NCI-H146 treated with DMSO at 0.1 percent for 48 hours (cell line): ENCODE measurements around the gene LRRC74B.
"Not testable (repeated sequence)": the region's sequence is repeated elsewhere in the genome, so short reads cannot be mapped to it uniquely, and the experiment has no call there.

Experiments used
- DNase-seq: peaks from one replicate; lab custom pipeline; 2025; ENCODE audit not compliant: unreplicated experiment; lab: John Stamatoyannopoulos, UW

The LRRC74B gene

DNA sequence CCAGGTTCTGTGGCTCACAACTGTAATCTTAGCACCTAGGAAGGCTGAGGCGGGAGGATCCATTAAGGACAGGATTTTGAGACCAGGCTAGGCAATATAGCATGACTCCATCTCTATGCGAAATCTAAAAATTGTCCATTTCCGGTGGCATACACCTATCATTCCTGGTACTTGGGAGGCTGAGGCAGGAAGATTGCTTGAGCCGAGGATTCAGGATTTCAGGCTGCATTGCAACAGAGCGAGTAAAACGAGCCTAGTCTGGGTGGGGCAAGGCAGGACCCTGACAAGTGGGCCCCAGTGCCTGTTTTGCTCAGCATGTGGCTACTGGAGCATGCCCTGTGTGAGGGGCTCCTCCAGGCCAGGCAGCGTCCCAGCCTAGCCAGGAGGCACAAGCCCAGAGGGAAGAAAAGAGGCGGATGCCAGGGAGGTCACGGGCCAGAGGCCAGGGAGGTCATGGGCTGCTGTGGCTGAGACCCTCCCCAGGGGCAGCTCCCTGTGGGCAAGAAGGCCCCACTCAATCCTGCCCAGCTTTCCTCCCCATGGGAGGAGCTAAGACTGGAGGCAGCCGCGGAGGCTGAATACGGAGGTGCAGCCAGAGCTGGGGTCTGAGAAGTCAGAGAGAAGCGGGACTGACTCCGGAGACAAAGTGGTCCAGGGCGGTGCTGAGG lies 8.4 kb downstream of the LRRC74B start:
- no peak for DNase-seq

DNA sequence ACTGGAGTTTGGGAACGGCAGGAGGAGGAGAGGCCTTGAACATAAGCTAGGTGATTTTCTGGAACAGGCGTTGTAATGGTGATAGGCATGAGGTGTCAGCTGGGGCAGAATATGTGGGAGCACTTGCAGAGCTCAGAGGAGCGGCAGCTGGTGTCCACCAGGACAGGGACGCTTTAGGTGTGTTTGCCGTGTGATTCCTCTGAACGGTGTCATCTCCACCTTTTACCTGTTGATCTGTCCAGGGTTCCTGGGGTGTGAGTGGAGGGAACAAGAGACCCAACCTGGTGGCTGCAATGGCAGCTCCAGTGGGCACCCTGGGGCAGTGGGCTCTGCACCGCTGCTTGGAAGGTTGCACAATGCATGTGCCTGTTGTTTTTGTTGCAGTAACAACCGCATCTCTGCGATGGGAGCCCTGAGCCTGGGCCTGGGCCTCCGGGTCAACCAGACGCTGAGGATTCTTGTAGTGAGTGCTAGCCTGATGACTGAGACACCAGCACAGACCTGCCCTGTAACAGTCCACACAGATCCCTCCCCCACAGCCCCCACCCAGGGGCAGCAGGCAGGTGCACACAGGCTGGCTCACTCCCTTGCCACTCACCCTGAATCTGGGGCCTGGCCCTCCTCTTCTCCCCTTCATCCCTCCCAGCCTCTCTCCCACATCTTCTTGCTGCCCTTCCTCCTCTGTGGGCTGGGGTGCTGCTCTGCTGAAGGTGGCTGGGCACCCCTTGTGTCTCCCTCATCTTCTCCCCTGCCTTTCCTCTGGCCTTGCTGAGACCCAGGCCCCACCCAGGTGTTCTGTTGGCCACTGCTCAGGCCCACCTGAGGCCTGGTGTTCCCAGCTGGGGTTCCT lies 9.2 kb downstream of the LRRC74B start:
- no peak for DNase-seq

DNA sequence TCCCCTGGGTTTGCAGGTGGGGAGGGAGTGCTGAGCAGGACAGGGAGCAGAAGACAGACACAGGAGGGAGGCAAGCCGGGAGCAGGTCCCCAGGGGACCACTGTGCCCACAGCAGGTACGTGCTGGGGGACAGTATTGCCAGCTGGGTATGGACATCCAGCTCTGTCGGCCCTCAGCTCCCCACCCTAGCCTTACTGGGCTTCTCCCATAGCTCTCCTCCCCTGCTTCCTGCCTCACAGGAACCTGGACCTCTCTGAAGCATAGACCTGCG lies 9.8 kb downstream of the LRRC74B start:
- no peak for DNase-seq

DNA sequence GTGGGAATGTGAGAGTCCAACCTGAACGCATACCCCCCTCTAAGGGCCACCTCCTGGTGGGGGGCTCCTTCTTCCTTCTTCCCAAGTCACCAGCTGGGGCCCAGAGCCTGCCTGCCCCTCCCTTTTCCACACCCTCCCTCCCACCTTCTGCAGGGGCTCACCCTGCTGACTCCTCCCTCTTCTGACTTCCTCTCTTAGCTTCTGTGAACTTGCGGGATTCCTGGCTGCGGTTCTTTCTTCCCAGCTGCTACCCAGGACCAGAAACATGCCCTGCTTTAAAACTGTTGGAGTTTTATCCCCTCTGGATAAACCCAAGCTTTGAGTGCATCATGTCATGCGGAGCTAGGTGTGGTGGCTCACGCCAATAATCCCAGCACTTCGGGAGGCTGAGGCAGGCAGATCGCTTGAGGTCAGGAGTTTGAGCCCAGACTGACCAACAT lies 10.2 kb downstream of the LRRC74B start:
- no peak for DNase-seq

DNA sequence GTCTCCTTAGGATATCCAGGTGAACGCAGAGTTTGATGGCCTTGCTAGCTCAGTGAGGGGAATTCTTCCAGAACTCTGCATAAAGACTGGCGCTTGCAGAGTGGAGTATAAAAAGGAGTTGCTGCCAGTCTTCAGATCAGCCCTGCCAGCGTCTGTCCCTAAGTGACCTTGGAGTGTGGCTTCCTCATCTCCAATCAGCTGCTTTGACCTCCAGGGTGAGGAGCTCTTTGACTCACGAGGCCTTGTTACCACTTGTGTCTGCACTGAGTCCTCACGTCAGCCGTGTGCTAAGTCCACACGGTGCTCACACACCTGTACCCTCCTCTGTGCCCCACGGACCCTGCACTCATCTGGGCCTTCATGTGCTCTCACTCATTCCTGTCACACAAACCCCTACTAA lies 14.6 kb downstream of the LRRC74B start:
- not testable (repeated sequence) for DNase-seq

DNA sequence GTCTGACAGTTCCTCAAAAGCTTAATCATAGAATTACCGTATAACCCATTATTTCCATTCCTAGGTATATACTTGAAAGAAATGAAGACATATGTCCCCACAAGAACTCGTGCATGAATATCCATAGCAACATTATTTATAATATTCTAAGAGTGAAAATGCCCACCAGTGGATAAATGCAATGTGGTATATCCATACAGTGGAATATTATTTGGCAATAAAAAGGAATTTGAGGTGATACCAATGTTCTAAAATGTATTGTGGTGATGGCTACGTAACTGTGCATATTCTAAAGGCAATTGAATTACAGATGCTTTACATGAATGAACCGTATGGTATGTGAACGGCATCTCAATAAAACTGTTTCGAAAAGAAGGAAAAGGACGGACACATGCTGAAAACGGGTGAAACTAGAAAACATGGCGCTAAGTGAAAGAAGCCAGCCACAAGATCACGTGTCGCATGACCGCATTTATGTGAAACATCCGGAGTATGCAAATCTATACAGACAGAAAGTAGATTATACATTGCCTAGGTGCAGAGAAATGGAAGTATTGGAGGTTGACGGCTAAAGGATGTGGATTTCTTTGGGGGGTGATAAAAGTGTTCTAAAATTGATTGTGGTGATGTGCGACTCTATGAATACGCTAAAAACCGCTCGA lies 16.0 kb downstream of the LRRC74B start:
- DNase-seq = not testable (repeated sequence)

DNA sequence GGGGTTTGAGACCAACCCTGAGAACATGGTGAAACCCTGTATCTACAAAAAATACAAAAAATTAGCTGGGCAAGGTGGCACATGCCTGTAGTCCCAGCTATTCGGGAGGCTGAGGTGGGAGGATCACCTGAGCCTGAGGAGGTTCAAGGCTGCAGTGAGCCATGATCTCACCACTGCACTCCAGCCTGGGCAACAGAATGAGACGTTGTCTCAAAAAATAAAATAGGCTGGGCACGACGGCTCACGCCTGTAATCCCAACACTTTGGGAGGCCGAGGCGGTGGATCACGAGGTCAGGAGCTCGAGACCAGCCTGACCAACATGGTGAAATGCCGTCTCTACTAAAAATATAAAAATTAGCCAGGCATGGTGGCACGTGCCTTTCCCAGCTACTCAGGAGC lies 18.7 kb downstream of the LRRC74B start:
- not testable (repeated sequence) for DNase-seq

DNA sequence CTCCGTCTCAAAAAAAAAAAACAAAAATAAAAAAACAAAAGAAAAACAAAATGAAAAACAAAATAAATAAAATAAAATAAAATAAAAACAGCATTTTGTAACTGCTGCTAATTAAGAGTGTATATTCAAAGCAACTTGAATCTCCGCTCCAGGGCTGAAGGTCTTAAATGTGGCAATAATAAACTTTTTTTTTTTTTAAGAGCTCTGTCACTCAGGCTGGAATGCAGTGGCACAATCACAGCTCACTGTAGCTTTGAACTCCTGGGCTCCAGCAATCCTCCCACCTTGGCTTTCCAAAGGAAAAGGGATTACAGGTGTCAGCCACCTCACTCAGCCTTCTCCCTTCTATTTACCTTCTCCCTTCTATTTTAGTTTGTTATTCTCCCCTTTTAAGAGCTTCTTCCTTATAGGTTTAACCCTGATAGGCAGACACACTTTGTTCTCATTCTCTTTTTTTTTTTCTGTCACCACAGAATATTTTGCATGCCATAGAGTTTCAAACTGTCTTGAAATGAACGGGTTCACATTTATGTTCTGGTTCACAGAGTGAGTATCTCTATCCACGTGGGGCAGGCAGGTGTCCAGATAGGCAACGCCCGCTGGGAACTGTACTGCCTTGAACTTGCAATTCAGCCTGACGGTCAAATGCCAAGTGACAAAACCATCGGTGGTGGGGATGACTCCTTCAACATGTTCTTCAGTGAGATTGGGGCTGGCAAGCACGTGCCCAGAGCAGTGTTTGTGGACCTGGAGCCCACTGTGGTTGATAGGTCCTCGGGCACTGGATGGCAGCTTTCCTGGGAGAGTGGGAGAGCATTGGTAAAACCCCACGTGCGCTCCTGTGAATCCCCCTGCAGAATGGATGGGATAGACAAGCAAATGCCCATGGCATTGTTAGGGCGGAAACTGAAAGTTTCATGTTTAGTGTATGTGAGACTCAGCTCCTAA lies 19.4 kb downstream of the LRRC74B start:
- DNase-seq = no peak

DNA sequence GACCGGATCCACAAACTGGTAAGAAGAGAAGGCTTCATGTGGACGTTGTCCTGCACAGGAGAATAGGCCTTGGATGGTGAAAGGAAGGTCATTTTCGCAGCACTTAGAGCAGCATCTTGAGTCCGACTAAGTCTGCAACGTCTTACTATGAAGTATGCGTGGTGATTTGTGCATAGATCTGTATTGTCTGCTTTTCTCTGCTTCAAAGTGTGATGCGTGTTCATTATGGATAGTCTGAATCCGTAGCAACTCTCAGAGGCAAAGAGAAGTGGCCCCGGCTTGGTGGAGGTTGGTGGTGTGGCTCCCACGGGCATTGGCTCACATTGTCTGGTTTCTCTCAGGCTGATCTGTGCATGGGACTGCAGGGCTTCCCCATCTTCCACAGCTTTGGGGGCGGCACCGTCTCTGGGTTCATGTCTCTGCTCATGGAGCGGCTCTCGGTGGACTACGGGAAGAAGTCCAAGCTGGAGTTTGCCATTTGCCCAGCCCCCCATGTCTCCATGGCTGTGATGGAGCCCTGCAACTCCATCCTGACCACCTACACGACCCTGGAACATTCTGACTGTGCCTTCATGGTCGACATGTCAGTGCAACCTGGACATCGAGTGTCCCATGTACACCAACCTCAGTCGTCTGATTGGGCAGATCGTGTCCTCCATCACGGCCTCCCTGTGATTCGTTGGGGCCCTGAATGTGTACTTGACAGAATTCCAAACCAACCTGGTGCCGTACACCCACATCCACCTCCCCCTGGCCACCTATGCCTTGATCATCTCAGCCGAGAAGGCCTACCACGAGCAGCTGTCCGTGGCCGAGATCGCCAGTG lies 21.5 kb downstream of the LRRC74B start:
- no peak for DNase-seq

DNA sequence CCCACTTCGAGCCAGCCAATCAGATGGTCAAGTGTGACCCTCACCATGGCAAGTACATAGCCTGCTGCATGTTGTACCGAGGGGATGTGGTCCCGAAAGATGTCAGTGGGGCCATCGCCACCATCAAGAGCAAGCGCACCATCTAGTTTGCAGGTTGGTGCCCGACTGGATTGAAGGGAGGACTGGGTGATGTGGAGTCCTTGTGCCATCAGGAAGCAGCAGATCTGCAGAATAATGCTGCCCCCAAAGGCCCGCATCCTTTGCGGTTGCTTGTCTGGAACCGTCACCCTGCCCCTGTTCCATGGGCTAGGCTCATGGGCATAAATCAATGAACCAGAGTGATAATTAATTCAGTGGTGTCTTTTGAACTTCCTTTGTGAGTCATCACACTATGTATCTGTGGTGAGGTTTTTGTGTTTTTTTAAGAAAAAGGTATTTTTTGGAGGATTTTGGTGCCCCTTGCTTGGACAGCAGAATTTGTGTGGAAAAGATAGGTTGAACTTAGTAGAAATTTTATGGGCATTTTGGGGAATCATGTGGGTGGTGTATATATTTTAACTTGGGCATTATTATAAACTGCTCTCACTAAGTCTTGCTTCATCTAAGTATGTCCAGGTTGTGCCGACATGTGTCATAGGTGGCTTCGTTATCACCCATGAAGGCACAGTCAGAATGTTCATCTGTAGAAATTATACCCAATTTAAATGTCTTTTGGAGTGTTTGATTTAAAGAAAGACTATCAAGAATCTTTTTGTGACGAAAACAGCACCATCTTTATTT lies 22.3 kb downstream of the LRRC74B start:
- DNase-seq = no peak

DNA sequence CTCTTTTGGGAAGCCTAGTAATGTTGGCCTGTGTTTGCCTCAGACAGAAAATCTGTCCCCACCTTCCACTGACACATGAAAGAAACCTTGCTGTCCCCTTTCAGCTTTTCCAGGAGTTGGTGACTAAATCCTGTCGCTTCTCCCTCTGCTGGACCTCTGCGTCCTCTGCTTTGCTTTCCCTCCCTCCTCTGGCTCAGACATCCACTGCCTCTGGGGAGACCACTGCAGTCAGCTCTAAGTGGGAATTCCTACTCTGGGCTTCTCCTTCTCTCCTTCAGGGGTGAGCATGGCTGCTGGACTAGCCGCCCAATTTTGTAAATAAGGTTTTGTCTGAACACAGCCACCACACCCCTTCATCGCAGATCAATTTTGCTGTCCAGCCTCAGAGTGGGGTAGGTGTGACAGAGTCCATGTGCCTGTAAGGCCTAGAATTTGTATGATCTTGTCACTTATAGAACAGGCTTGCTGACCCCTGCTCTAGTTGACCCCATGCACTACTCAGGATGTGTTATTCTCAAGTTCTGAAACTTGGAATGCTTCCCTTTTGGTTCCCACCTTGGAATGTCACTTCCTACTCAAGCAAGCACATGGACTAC lies 23.0 kb downstream of the LRRC74B start:
- no peak for DNase-seq

DNA sequence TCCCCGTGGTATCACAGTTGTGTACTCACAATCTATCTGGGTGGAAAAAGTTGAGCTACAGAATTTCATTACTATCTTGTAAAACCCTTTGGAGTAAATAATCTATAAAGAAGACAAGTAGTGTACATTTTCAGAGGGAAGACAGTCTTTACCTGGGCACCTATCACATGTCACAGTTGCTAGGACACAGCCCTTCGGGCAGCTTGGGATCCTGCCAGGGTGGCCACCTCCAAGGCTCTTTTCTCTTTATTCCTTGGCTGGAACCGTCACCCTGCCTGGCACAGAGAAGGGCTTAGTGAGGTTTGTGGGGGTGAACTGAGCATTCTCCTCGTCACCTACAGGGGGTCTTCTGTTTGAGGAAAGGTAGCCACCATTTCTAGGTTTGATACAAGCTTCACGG lies 23.6 kb downstream of the LRRC74B start:
- no peak for DNase-seq

DNA sequence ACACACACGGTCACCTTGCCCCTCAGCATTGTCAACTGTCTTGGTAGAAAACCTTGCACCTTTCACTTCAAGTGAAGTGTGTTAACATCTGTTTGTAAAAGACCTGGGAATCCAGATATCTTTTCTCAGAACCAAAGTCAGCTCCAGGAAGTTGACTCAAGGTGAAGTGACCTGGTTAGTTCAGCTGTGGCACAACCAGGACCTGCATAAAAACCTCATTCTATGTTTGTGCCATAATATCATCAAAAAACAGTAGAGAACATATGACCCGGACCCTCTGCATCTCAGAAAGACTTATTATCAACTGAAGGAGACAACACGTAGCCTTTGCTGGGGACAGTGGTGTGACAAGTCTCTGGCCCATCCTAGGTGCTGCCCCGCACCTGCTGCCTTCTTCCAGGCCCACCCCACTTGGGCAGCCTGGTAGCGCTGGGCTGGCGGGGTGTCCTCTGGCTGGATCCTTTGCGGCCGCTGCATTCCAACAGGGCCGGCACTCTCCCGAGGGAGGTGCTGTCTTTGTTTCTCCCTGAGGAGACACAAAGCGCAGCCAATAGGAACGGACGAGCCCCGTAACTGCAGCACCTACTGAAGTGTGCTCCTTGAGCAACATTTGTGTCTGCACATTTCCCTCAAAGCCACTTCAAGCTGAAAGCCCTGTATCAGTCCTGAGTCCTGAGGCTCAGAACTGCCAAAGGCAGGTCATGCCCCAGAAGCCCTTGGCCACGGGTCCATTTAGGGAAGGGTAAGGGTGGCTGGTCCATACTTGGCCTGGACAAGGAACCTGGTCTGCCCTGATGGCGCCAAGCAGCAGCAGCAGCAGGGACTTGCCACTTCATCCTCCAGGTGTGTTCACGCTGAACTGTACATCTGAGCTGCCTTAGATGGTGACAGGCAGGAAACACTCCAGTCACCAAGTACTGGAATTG lies 25.2 kb downstream of the LRRC74B start:
- no peak for DNase-seq

DNA sequence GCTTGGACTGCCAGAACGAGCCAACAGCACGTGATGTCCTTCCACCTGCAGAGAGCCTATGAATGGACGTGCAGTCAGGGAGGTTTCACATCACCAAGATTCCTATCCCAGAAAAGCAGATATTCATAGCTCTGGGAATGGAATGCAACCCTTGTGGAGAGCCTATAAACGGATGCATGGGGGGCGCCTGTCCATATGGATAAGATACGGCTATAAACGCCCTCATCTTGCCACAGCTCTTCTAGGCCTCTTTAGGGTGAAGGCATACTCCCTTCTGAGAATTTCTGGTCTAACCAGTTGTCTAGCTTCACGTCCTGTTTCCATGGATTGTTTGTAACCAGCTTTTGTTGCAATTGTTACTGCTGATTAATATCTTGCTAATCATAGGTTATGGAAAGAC lies 26.1 kb downstream of the LRRC74B start:
- DNase-seq = not testable (repeated sequence)

DNA sequence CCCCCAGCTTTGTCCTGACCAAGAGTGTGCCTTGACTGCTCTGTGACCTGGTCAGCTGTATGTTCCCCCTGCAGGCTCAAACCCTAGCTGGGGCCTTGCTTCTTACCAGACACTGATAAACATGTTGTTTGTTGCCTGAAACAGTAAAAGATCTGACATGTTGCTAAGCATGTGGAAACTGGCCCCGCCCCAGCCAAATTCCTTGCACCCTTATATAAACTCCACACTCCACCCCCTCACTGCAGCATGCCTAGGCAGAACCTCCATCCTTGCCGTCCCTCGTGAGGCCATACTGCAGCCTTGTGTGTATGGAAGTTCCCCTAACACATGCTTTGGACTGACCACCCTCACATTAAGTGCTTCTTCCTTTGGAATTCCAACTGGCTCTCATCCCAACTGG lies 27.3 kb downstream of the LRRC74B start:
- no peak for DNase-seq

DNA sequence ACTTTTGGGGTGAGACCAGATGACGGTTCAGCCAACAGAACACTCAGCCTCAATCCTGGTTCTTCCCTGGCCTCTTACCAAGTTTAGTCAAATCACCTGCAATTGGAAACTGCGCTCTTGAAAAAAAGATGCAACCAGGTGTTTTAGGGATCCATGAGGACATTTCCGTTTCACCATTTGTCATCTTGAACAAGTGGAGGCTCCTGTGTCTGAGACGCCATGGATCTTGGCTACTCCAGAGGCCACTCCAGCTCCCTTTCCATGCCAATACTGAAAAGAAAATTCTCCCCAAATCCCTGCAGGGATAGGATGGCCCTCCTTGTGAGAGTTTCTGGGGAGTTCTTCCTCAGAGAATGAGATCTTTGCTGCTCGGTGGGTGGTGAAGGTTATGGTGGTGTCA lies 27.7 kb downstream of the LRRC74B start:
- no peak for DNase-seq

DNA sequence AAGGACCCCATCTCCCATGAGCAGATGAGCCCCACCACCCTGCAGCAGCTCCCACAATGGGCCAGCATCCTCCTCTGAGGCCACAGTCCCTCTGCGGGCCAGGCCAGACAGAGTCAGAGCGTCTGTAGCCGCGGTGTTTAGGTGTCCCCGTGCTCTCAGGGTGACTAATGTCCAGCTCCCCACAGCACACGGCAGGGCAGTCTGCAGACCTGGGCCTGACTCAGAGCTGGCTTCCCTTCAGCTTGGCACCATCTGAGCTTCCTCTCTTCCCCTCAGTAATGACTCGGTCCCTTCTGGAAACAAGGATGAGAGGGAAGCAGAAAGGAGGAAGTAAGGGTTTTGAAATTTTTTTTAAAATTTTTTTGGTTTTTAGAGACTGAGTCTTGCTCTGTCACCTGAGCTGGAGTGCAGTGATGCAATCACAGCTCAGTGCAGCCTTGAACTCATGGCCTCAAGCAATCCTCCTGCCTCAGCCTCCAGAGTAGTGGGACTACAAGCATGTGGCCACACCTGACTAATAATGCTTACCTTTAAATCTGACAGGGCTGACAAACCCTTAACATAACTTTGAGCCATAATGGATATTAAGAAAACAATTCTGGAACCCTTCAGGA lies 28.5 kb downstream of the LRRC74B start:
- DNase-seq = no peak
